Spleen (tissue), 7 donors: ENCODE measurements around the gene ZCCHC8.

Source experiments
- CTCF ChIP-seq, 11 experiments: fragments of 200-600 bp in 7 of 11; fragments of 450-650 bp in 4 of 11; sonication (generic) in 4 of 11; IDR thresholded peaks in 8 of 11; conservative IDR thresholded peaks in 3 of 11; 1 replicate in 7 of 11; 2 replicates in 4 of 11; pipeline versions ENCODE4 v1.4.0 to v1.8.0; 2016 to 2021; ENCODE audit warnings: antibody characterized with exemption in 11 of 11, inconsistent platforms in 4 of 11, mild to moderate bottlenecking in 1 of 11
- POLR2A ChIP-seq, 3 donors: fragments of 450-650 bp; IDR thresholded peaks; one replicate each; pipeline ENCODE4 v1.5.1; 2017; ENCODE audit warnings: antibody characterized with exemption in 3 of 3, mild to moderate bottlenecking in 1 of 3
- POLR2AphosphoS5 ChIP-seq, 3 donors: sonication (generic); formaldehyde crosslinking; IDR thresholded peaks; one replicate each; pipeline ENCODE4 v1.5.1; 2017; ENCODE audit warnings: antibody characterized with exemption in 3 of 3
- donor health status: DM: no; HTN: no; CAD: no; lungs with moderate emphysema.
- donor health status: DM: no; HTN: no; CAD: no.
- donor health status: DM: no; HTN: no; CAD: no.

- TF ChIP-seq CTCF (IDR thresholded peaks at IDR 0.05 in 8 of 11, conservative IDR thresholded peaks at IDR 0.05 in 3 of 11) (no peak), POLR2A (IDR thresholded peaks at IDR 0.05) (no peak), POLR2AphosphoS5 (IDR thresholded peaks at IDR 0.05) (no peak)
Measured at GRCh38 chr12:122528992-122529391, 28.3 kb upstream of the ZCCHC8 start.
